DND-41 (cell line): Measurements from ENCODE around the gene LRRC3.

Source experiments
- ATAC-seq: fragments of 200-7000 bp; cut with Tn5 transposase; 3 replicates; pipeline ENCODE4 v1.9.1; 2021; ENCODE audit warnings: low read depth; ENCODE audit not compliant: insufficient read depth
- DNase-seq: peaks from one replicate; pipeline ENCODE4 v3.0.0-alpha.2; 2020
- H2AFZ ChIP-seq: 2 replicates; pipeline ENCODE4 v1.6.0; 2012; ENCODE audit warnings: low read depth, low read length
- H3K27ac ChIP-seq: 2 replicates; pipeline ENCODE4 v1.5.1; 2012; ENCODE audit warnings: low read length, inconsistent platforms
- H3K27me3 ChIP-seq: fragments of 200-600 bp; sonication (generic); 2 replicates; pipeline ENCODE4 v1.6.0; 2012; ENCODE audit warnings: low read length, mild to moderate bottlenecking, inconsistent platforms; ENCODE audit not compliant: insufficient read depth, poor library complexity
- H3K36me3 ChIP-seq: 2 replicates; pipeline ENCODE4 v1.5.1; 2012; ENCODE audit warnings: low read length, inconsistent platforms; ENCODE audit not compliant: insufficient read depth
- H3K4me1 ChIP-seq: 2 replicates; pipeline ENCODE4 v1.5.1; 2012; ENCODE audit warnings: mild to moderate bottlenecking, low read length; ENCODE audit not compliant: insufficient read depth
- H3K4me2 ChIP-seq: 2 replicates; pipeline ENCODE4 v1.6.0; 2012; ENCODE audit warnings: mild to moderate bottlenecking, moderate library complexity, low read length, inconsistent platforms; ENCODE audit not compliant: insufficient read depth
- H3K4me3 ChIP-seq, 2 experiments: fragments of 200-600 bp in 1 of 2; shearing (Covaris generic) in 1 of 2; 2 replicates each; pipeline ENCODE4 v1.5.1; 2012 to 2016; ENCODE audit warnings: inconsistent platforms in 2 of 2, low read length in 2 of 2, mild to moderate bottlenecking in 2 of 2, low read depth in 1 of 2, moderate library complexity in 1 of 2
- H3K79me2 ChIP-seq: 2 replicates; pipeline ENCODE4 v1.6.0; 2012; ENCODE audit warnings: low read length, inconsistent platforms; ENCODE audit not compliant: insufficient read depth
- H3K9ac ChIP-seq: 2 replicates; pipeline ENCODE4 v1.6.0; 2012; ENCODE audit warnings: low read depth, mild to moderate bottlenecking, inconsistent platforms, low read length, moderate library complexity
- H3K9me3 ChIP-seq: 2 replicates; pipeline ENCODE4 v1.5.1; 2012; ENCODE audit warnings: low read length, moderate library complexity, mild to moderate bottlenecking, inconsistent platforms; ENCODE audit not compliant: insufficient read depth, severe bottlenecking
- H4K20me1 ChIP-seq: 2 replicates; pipeline ENCODE4 v1.6.0; 2012; ENCODE audit warnings: low read length; ENCODE audit not compliant: insufficient read depth
- EZH2 ChIP-seq: IDR thresholded peaks from 3 replicates; pipeline ENCODE4 v1.6.1; 2012; ENCODE audit warnings: borderline replicate concordance, low read depth, mild to moderate bottlenecking, moderate library complexity, low read length, inconsistent platforms; ENCODE audit not compliant: severe bottlenecking
- TF ChIP-seq, protein P1 (sequence below): IDR thresholded peaks from 2 replicates; pipeline ENCODE4 v1.5.1; 2012; ENCODE audit warnings: borderline replicate concordance, low read length, moderate library complexity, mild to moderate bottlenecking; ENCODE audit not compliant: poor library complexity, severe bottlenecking; ENCODE audit errors: extremely low read depth

Gene LRRC3, protein sequence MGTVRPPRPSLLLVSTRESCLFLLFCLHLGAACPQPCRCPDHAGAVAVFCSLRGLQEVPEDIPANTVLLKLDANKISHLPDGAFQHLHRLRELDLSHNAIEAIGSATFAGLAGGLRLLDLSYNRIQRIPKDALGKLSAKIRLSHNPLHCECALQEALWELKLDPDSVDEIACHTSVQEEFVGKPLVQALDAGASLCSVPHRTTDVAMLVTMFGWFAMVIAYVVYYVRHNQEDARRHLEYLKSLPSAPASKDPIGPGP

DNA sequence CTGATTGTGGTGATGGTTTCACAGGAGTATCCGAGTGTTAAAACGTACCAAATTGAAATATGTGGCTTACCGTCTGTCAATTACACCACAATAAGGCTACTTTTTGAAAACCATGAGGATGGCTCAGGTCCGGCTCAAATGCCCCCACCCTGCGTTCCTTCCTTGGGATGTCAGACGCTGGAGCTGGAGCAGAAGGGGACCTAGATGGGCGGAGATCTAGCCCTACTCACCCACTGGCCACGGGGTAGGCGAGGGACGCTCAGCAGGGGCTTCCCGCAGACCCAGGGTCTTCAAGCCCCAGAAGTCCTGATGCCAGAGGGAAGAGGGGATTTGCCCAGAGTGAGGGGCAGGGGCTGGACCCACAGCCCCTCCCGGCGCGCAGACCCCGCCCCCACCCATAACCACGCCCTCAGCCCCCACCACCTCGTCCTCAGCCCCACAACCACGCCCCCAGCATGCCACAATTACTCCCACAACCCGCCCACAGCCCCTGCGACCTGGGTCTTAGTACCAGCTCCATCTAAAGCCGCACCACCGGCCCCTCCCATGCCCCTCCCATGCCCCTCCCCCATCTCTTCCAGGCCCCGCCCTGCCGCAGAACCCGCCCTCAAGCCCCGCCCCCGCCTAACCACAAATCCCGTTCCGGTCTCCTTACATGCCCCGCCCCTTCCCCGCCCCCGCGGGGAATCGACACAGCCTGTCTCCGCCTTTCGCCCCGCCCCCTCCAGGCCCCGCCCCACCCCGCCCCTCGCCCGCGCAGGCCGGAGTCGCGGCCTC is at the start of gene LRRC3:
LRRC3 (plus strand) TSS at position 764 of the 777 bp plus-strand sequence. CDS start 1,135 bp downstream, outside the sequence.
- Histone ChIP-seq H3K4me3 (peak within 1 kb of the TSS; percentile 24 to 53; a peak in 3 of 4 replicates), H3K27ac (no peak within 1 kb of the TSS), H3K4me2 (peak within 1 kb of the TSS; percentile 67), H3K4me1 (peaks cover 10% of the 10 kb centered on the region), H2AFZ (peak within 1 kb of the TSS; percentile 51; the same call in 1 of the 2 replicates), H3K79me2 (no peaks in the 10 kb centered on the region), H3K36me3 (no peaks in the 10 kb centered on the region), H3K9me3 (peaks cover 8% of the 10 kb centered on the region), H3K27me3 (peaks cover 6% of the 10 kb centered on the region), H3K9ac (peak within 1 kb of the TSS; percentile 43; the same call in 1 of the 2 replicates), H4K20me1 (peaks cover 4% of the 10 kb centered on the region; the same call in 1 of the 2 replicates)
- DNase-seq (peak; percentile 88), ATAC-seq (peak; percentile 87)
- TF ChIP-seq, protein P1, sequence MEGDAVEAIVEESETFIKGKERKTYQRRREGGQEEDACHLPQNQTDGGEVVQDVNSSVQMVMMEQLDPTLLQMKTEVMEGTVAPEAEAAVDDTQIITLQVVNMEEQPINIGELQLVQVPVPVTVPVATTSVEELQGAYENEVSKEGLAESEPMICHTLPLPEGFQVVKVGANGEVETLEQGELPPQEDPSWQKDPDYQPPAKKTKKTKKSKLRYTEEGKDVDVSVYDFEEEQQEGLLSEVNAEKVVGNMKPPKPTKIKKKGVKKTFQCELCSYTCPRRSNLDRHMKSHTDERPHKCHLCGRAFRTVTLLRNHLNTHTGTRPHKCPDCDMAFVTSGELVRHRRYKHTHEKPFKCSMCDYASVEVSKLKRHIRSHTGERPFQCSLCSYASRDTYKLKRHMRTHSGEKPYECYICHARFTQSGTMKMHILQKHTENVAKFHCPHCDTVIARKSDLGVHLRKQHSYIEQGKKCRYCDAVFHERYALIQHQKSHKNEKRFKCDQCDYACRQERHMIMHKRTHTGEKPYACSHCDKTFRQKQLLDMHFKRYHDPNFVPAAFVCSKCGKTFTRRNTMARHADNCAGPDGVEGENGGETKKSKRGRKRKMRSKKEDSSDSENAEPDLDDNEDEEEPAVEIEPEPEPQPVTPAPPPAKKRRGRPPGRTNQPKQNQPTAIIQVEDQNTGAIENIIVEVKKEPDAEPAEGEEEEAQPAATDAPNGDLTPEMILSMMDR, result no peak

DNA sequence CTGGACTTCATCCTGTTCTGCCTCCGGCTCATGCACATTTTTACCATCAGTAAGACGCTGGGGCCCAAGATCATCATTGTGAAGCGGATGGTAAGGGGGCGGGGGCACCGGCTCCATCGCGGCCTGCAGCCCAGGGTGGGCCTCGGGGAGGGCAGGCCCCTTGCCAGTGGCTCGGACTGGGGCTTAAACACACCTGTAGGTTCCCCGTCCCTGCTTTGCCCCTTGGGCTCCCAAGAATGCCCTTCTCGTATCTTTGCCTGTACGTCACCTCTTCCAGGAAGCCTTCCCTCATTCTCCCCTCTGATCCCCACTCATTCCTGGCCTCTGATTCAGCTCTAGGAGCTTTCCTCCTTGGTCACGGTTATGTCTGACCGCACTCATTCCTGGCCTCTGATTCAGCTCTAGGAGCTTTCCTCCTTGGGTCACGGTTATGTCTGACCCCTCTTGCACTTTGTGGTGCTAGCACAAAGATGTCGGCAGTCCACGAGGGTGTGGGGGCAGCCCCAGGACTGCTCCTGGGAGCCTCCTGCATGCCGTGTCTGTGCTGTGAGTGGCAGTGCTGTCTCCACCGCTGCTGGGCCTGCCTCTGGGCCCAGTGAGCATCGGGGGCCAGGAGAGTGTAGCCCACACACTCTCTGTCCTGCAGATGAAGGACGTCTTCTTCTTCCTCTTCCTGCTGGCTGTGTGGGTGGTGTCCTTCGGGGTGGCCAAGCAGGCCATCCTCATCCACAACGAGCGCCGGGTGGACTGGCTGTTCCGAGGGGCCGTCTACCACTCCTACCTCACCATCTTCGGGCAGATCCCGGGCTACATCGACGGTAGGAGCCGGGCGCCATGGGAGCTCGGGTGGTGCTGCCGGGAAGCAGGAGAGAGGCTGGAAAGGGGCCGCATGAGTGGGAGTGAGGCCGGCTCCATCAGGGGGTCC is 49.1 kb upstream of the LRRC3 start:
- no peaks in the 10 kb centered on the region for H3K27me3 ChIP-seq
- H3K9ac ChIP-seq, result no peak overlapping the region
- TF ChIP-seq, protein P1, result no peak
- TF ChIP-seq EZH2, result no peak
- no peak for ATAC-seq
- no peak overlapping the region for H3K4me3 ChIP-seq
- H2AFZ ChIP-seq, result no peak overlapping the region
- H3K4me1 ChIP-seq, result no peaks in the 10 kb centered on the region
- H3K27ac ChIP-seq, result no peak overlapping the region
- no peaks in the 10 kb centered on the region for H3K79me2 ChIP-seq
- no peaks in the 10 kb centered on the region for H3K36me3 ChIP-seq
- H4K20me1 ChIP-seq, result no peaks in the 10 kb centered on the region
- H3K9me3 ChIP-seq, result peaks cover 9% of the 10 kb centered on the region
- DNase-seq, result no peak
- H3K4me2 ChIP-seq, result no peak overlapping the region

DNA sequence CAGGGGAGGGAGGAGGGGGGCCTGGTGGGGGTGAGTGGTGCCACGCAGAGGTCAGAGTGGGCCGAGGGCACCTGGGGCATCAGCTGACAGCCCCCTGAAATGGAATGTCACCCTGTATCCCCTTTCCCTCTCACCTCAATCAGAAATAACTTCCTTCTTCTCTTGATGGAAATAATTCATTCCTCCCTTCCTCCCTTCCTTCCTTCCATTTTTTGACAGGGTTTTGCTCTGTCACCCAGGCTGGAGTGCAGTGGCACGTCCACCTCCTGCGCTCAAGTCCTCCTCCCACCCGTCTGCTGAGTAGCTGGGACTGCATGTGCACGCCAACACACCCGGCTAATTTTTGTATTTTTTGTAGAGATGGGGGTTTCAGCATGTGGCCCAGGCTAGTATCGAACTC is 48.4 kb upstream of the LRRC3 start:
- Histone ChIP-seq H3K36me3 (no peaks in the 10 kb centered on the region), H3K4me3 (no peak overlapping the region), H3K4me2 (no peak overlapping the region), H3K27me3 (no peaks in the 10 kb centered on the region), H2AFZ (no peak overlapping the region), H3K4me1 (no peaks in the 10 kb centered on the region), H4K20me1 (no peaks in the 10 kb centered on the region), H3K27ac (no peak overlapping the region), H3K9me3 (peaks cover 9% of the 10 kb centered on the region), H3K79me2 (no peaks in the 10 kb centered on the region), H3K9ac (no peak overlapping the region)
- DNase-seq (no peak), ATAC-seq (no peak)
- TF ChIP-seq, protein P1, result no peak
- TF ChIP-seq EZH2, result no peak
